Gastroesophageal sphincter (tissue), 3 donors: ENCODE data around the gene PLEKHM2.

ENCODE experiments used
- CTCF ChIP-seq, 4 experiments: fragments of 200-600 bp in 2 of 4; fragments of 450-650 bp in 2 of 4; sonication (generic) in 1 of 4; IDR thresholded peaks; one replicate each; pipeline ENCODE4 v1.5.1; 2017 to 2019; ENCODE audit warnings: antibody characterized with exemption in 4 of 4, mild to moderate bottlenecking in 2 of 4, moderate library complexity in 2 of 4
- POLR2A ChIP-seq, 2 donors: fragments of 450-650 bp; IDR thresholded peaks; one replicate each; pipeline ENCODE4 v1.6.1; 2017; ENCODE audit warnings: antibody characterized with exemption in 2 of 2, mild to moderate bottlenecking in 2 of 2, moderate library complexity in 1 of 2

- TF ChIP-seq CTCF (IDR thresholded peaks at IDR 0.05) (no peak), POLR2A (IDR thresholded peaks at IDR 0.05) (no peak)
Observed at GRCh38 chr1:15758343-15758931, 74.3 kb downstream of the PLEKHM2 start, which contains the start of gene FBLIM1.
